Tibial artery (tissue), 4 donors: ENCODE measurements around the gene TPPP3.

Experiments
- DNase-seq, 2 donors: peaks; one replicate each; pipeline ENCODE4 v3.0.0-alpha.2; 2019
- H3K27ac ChIP-seq, 2 donors: fragments of 200-600 bp; sonication (generic) in 1 of 2; 1 replicate in 1 of 2; 2 replicates in 1 of 2; pipeline ENCODE4 v1.5.1; 2018 to 2019; ENCODE audit warnings: mild to moderate bottlenecking in 1 of 2
- H3K27me3 ChIP-seq, 2 donors: fragments of 200-600 bp; sonication (generic) in 1 of 2; one replicate each; pipeline versions ENCODE4 v1.5.1 to v1.6.0; 2016 to 2019
- H3K36me3 ChIP-seq, 3 donors: fragments of 200-600 bp; sonication (generic) in 2 of 3; one replicate each; pipeline ENCODE4 v1.5.1; 2016 to 2019; ENCODE audit warnings: mild to moderate bottlenecking in 2 of 3
- H3K4me1 ChIP-seq, 4 donors: fragments of 200-600 bp; sonication (generic) in 2 of 4; 1 replicate in 3 of 4; 2 replicates in 1 of 4; pipeline ENCODE4 v1.5.1; 2016 to 2019
- H3K4me3 ChIP-seq, 2 donors: fragments of 200-600 bp; sonication (generic) in 1 of 2; 1 replicate in 1 of 2; 2 replicates in 1 of 2; pipeline ENCODE4 v1.5.1; 2018 to 2019; ENCODE audit warnings: mild to moderate bottlenecking in 2 of 2
- H3K9me3 ChIP-seq, 3 donors: fragments of 200-600 bp; sonication (generic) in 1 of 3; one replicate each; pipeline ENCODE4 v1.5.1; 2016 to 2019
- intact Hi-C: fragments of 100-400 bp; cut with DNase I; formaldehyde crosslinking; loops from one replicate; pipeline ENCODE4 v1.15.0; 2023; ENCODE audit warnings: low total_unique reads
- TF ChIP-seq, protein P1 (sequence below), 2 experiments: fragments of 200-600 bp in 1 of 2; fragments of 450-650 bp in 1 of 2; IDR thresholded peaks; one replicate each; pipeline ENCODE4 v1.5.1; 2017 to 2019; ENCODE audit warnings: antibody characterized with exemption in 2 of 2, mild to moderate bottlenecking in 1 of 2, moderate library complexity in 1 of 2

The TPPP3 gene

DNA sequence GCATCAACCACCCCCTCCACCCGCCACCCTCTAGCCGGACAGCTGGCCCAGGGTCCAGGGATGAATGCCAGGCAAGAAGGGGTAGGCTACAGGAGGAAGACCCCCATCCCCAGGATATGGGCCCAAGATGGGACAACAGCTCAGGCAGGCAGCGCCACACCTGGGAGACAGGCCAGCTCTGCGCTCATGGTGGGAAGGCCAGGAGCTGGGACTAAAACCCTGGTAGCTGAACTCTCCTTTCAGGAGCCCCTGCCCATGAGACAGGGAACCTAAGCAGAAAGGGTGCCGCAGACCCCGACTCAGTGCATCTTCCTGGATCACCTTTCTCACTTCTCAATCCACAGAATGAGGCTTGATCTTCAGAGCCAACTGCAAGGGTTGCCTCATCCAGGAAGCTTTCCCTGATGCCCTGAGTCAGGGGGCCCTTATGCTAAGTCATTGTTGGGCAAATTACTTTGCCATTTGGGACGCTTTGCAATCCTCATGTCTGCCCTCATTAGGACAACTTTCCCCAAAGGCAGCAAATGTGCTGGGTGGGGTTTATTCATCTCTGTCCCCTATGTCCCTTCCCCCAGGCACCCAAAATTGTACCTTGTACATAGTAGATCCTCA lies 14.0 kb upstream of the TPPP3 start:
- Histone ChIP-seq H3K9me3 (no peaks in the 10 kb centered on the region), H3K27ac (peak overlapping the region in 1 of 2 donors; percentile 41), H3K4me1 (peaks cover 0 to 28% (median 6%) of the 10 kb centered on the region in 4 donors), H3K36me3 (no peaks in the 10 kb centered on the region), H3K27me3 (no peaks in the 10 kb centered on the region), H3K4me3 (no peak overlapping the region)
- intact Hi-C loops: no loop called here
- TF ChIP-seq, protein P1, sequence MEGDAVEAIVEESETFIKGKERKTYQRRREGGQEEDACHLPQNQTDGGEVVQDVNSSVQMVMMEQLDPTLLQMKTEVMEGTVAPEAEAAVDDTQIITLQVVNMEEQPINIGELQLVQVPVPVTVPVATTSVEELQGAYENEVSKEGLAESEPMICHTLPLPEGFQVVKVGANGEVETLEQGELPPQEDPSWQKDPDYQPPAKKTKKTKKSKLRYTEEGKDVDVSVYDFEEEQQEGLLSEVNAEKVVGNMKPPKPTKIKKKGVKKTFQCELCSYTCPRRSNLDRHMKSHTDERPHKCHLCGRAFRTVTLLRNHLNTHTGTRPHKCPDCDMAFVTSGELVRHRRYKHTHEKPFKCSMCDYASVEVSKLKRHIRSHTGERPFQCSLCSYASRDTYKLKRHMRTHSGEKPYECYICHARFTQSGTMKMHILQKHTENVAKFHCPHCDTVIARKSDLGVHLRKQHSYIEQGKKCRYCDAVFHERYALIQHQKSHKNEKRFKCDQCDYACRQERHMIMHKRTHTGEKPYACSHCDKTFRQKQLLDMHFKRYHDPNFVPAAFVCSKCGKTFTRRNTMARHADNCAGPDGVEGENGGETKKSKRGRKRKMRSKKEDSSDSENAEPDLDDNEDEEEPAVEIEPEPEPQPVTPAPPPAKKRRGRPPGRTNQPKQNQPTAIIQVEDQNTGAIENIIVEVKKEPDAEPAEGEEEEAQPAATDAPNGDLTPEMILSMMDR (IDR thresholded peaks at IDR 0.05): no peak
- DNase-seq: no peak

DNA sequence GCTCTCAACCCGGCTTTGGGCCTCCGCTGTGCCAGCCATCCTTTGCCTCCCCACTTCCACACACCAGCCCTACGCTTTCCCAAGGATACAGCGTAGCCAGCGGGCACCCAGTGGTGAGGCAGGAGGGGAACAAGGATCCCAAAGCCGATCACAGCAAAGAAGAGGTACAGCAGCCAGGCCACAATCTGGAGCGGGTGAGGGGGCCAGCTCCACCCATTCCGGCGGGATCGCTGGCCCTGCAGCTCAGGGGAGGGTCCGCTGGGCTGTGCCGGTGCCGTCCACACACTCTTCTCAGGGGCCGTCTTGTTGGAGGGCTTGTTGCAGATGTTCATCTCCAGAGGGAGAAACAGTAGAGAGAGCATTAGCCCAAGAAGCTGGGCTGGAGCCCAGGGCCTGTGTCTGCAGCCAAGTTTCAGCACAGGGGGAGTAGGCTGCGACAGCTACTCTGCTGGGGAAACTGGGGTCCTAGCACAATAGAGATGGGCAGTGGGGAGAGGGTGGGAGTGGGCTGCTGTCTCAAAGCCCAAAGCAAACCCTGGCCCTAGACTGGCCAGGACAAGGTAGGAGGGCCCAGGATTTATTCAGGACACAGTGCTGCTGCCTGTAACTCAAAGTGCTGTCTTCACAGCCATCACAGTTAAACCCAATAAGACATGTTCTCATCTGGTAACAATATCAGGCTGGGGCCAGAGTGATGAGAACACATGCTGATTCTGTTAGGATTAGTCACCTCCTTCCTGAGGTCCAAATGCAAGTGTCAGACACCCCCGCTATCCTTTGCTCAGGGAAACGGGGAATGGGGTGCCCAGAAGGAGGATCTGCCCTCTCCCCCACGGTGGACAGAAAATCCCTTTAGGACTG lies 13.0 kb upstream of the TPPP3 start:
- H3K27me3 ChIP-seq: no peaks in the 10 kb centered on the region
- no peak for DNase-seq
- intact Hi-C loops: no loop called here
- H3K36me3 ChIP-seq: peaks cover 0 to 2% (median 0%) of the 10 kb centered on the region in 3 donors
- TF ChIP-seq, protein P1 (IDR thresholded peaks at IDR 0.05): no peak
- H3K27ac ChIP-seq: peak overlapping the region; percentile 33 to 41
- no peaks in the 10 kb centered on the region for H3K9me3 ChIP-seq
- peaks cover 0 to 28% (median 6%) of the 10 kb centered on the region in 4 donors for H3K4me1 ChIP-seq
- H3K4me3 ChIP-seq: no peak overlapping the region

DNA sequence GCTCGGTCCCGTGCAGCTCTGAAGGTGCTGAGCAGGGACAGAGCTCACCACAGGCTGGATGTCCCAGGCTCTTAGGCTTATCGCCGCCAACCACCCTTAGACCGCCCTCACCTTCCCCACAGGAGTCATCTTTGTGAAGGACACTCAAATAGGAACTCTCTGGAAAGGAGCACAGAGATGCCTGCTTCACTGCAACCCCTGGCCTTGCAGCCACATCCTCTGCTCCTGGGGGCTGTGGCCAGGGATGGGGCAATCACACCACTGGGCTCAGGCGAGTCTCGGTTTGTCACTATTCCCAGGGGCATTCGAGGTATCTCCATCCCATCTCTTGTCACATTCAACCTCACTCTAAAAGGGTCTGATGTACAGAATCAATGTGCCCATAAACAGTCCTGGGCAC lies 12.0 kb upstream of the TPPP3 start:
- peaks cover 0 to 28% (median 6%) of the 10 kb centered on the region in 4 donors for H3K4me1 ChIP-seq
- H3K36me3 ChIP-seq: peaks cover 0 to 11% (median 0%) of the 10 kb centered on the region in 3 donors
- no peak for DNase-seq
- H3K27me3 ChIP-seq: no peaks in the 10 kb centered on the region
- H3K9me3 ChIP-seq: no peaks in the 10 kb centered on the region
- no peak overlapping the region for H3K4me3 ChIP-seq
- intact Hi-C loops: no loop called here
- TF ChIP-seq, protein P1 (IDR thresholded peaks at IDR 0.05): no peak
- H3K27ac ChIP-seq: no peak overlapping the region

DNA sequence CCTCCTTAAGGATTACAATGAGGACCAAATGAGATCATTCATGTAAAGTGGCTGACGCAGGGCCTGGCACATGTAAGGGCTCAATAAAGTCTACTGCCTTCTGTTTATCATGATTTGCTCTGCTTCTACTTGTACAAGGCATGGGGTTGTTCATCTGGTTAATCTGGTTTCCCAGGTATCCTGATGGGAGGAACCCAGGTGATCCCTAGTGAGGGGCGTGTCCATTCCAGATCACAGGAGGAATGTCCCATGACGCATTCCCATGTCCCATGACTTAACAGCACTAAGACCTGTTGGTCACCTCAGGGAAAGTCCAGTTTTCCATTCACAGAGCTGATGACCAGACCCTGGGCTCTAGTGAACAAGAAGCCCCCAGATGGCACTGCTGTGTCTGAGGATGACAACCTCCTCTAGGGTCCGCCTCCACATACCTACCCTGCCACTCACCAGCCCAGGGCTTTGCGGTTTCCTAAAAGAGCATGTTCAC lies 11.5 kb upstream of the TPPP3 start:
- Histone ChIP-seq H3K27me3 (peaks cover 0 to 4% of the 10 kb centered on the region in 2 donors), H3K9me3 (no peaks in the 10 kb centered on the region), H3K4me3 (no peak overlapping the region), H3K4me1 (peaks cover 0 to 28% (median 6%) of the 10 kb centered on the region in 4 donors), H3K36me3 (peaks cover 0 to 11% (median 0%) of the 10 kb centered on the region in 3 donors), H3K27ac (no peak overlapping the region)
- TF ChIP-seq, protein P1 (IDR thresholded peaks at IDR 0.05): no peak
- intact Hi-C loops: no loop called here
- DNase-seq: no peak

DNA sequence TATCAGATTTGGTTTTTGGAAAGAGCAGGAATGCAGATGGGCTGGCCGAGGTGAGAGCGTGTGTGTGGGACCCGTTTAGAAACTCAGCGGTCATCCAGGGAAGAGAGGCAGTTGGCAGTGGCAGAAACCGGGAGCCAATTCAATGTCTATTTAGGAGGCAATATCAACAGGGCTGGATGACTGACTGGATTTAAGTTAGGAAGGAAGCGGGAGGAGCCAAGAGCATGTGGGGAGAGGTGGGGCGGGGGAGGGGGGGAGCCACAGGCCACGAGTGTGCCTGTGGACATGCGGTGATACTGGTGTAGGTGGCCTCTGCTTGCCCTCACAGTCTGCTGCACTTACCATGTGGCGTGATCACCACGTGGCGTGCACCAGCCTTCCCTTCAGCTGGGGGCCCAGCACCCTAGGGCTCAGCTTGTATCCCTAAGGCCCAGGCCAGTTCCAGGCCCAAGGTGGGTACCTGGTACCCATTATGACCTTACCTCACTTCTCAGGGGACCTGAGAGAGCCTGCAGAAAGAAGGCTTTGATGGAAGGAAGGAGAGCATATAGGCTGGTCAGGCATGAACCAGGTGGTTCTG lies 10.8 kb upstream of the TPPP3 start:
- Histone ChIP-seq H3K9me3 (no peaks in the 10 kb centered on the region), H3K36me3 (peaks cover 0 to 11% (median 0%) of the 10 kb centered on the region in 3 donors), H3K4me3 (no peak overlapping the region), H3K4me1 (peaks cover 0 to 35% (median 9%) of the 10 kb centered on the region in 4 donors), H3K27me3 (peaks cover 0 to 12% of the 10 kb centered on the region in 2 donors), H3K27ac (no peak overlapping the region)
- intact Hi-C loops: no loop called here
- TF ChIP-seq, protein P1 (IDR thresholded peaks at IDR 0.05): no peak
- DNase-seq: no peak
